Measurements from ENCODE around the gene CADPS.
"Not testable (repeated sequence)": the region's sequence is repeated elsewhere in the genome, so short reads cannot be mapped to it uniquely, and the experiment has no call there.

The CADPS gene

GRCh38 chr3:62592408-62592807, 282.8 kb downstream of the CADPS start:
- Histone ChIP-seq H3K4me3 (ENCODE audit: low read length in 2 of 2) (no peak overlapping the region), H3K27ac (ENCODE audit: low read depth in 2 of 2, low read length in 2 of 2) (no peak overlapping the region)

GRCh38 chr3:62589078-62589477, 286.1 kb downstream of the CADPS start:
- H3K36me3 ChIP-seq (ENCODE audit: control insufficient read depth in 2 of 2, insufficient read depth in 2 of 2, low read length in 2 of 2) = no peaks in the 10 kb centered on the region
- H3K4me1 ChIP-seq (ENCODE audit: control insufficient read depth in 2 of 2, insufficient read depth in 2 of 2, low read length in 2 of 2) = no peaks in the 10 kb centered on the region
- H3K9me3 ChIP-seq (ENCODE audit: control insufficient read depth in 2 of 2, low read length in 2 of 2) = no peaks in the 10 kb centered on the region
- no peak overlapping the region for H3K4me3 ChIP-seq (ENCODE audit: low read length in 2 of 2)
- H3K27ac ChIP-seq (ENCODE audit: low read depth in 2 of 2, low read length in 2 of 2) = no peak overlapping the region
- H3K9ac ChIP-seq (ENCODE audit: low read depth in 1 of 2, low read length in 2 of 2) = no peak overlapping the region
- no peaks in the 10 kb centered on the region for H3K27me3 ChIP-seq (ENCODE audit: control insufficient read depth in 2 of 2, insufficient read depth in 2 of 2, low read length in 2 of 2)

More at GRCh38 chr3:62592408-62592807, 282.8 kb downstream of the CADPS start:
- no peak overlapping the region for H3K9ac ChIP-seq (ENCODE audit: low read depth in 1 of 2, low read length in 2 of 2)
- no peaks in the 10 kb centered on the region for H3K9me3 ChIP-seq (ENCODE audit: control insufficient read depth in 2 of 2, low read length in 2 of 2)
- H3K4me1 ChIP-seq (ENCODE audit: control insufficient read depth in 2 of 2, insufficient read depth in 2 of 2, low read length in 2 of 2) = no peaks in the 10 kb centered on the region
- H3K27me3 ChIP-seq (ENCODE audit: control insufficient read depth in 2 of 2, insufficient read depth in 2 of 2, low read length in 2 of 2) = no peaks in the 10 kb centered on the region
- H3K36me3 ChIP-seq (ENCODE audit: control insufficient read depth in 2 of 2, insufficient read depth in 2 of 2, low read length in 2 of 2) = no peaks in the 10 kb centered on the region

- no peak overlapping the region for H3K9ac ChIP-seq (ENCODE audit: low read depth in 1 of 2, low read length in 2 of 2)
- H3K9me3 ChIP-seq (ENCODE audit: control insufficient read depth in 2 of 2, low read length in 2 of 2) = no peaks in the 10 kb centered on the region
- H3K4me1 ChIP-seq (ENCODE audit: control insufficient read depth in 2 of 2, insufficient read depth in 2 of 2, low read length in 2 of 2) = no peaks in the 10 kb centered on the region
- H3K27me3 ChIP-seq (ENCODE audit: control insufficient read depth in 2 of 2, insufficient read depth in 2 of 2, low read length in 2 of 2) = no peaks in the 10 kb centered on the region
- H3K4me3 ChIP-seq (ENCODE audit: low read length in 2 of 2) = no peak overlapping the region
- H3K27ac ChIP-seq (ENCODE audit: low read depth in 2 of 2, low read length in 2 of 2) = no peak overlapping the region
- no peaks in the 10 kb centered on the region for H3K36me3 ChIP-seq (ENCODE audit: control insufficient read depth in 2 of 2, insufficient read depth in 2 of 2, low read length in 2 of 2)
Measured at GRCh38 chr3:62587579-62588031, 287.6 kb downstream of the CADPS start.

- Histone ChIP-seq H3K4me1 (ENCODE audit: control insufficient read depth in 2 of 2, insufficient read depth in 2 of 2, low read length in 2 of 2) (no peaks in the 10 kb centered on the region), H3K36me3 (ENCODE audit: control insufficient read depth in 2 of 2, insufficient read depth in 2 of 2, low read length in 2 of 2) (no peaks in the 10 kb centered on the region), H3K9me3 (ENCODE audit: control insufficient read depth in 2 of 2, low read length in 2 of 2) (no peaks in the 10 kb centered on the region), H3K27ac (ENCODE audit: low read depth in 2 of 2, low read length in 2 of 2) (no peak overlapping the region), H3K4me3 (ENCODE audit: low read length in 2 of 2) (no peak overlapping the region), H3K27me3 (ENCODE audit: control insufficient read depth in 2 of 2, insufficient read depth in 2 of 2, low read length in 2 of 2) (no peaks in the 10 kb centered on the region), H3K9ac (ENCODE audit: low read depth in 1 of 2, low read length in 2 of 2) (no peak overlapping the region)
Measured at GRCh38 chr3:62587169-62587568, 288.0 kb downstream of the CADPS start.

GRCh38 chr3:62586356-62586755, 288.9 kb downstream of the CADPS start:
- no peaks in the 10 kb centered on the region for H3K27me3 ChIP-seq (ENCODE audit: control insufficient read depth in 2 of 2, insufficient read depth in 2 of 2, low read length in 2 of 2)
- H3K27ac ChIP-seq (ENCODE audit: low read depth in 2 of 2, low read length in 2 of 2) = no peak overlapping the region
- no peaks in the 10 kb centered on the region for H3K36me3 ChIP-seq (ENCODE audit: control insufficient read depth in 2 of 2, insufficient read depth in 2 of 2, low read length in 2 of 2)
- H3K4me3 ChIP-seq (ENCODE audit: low read length in 2 of 2) = no peak overlapping the region
- no peaks in the 10 kb centered on the region for H3K4me1 ChIP-seq (ENCODE audit: control insufficient read depth in 2 of 2, insufficient read depth in 2 of 2, low read length in 2 of 2)
- H3K9me3 ChIP-seq (ENCODE audit: control insufficient read depth in 2 of 2, low read length in 2 of 2) = no peaks in the 10 kb centered on the region
- H3K9ac ChIP-seq (ENCODE audit: low read depth in 1 of 2, low read length in 2 of 2) = no peak overlapping the region

GRCh38 chr3:62585861-62586260, 289.4 kb downstream of the CADPS start:
- Histone ChIP-seq H3K27ac (ENCODE audit: low read depth in 2 of 2, low read length in 2 of 2) (no peak overlapping the region), H3K4me3 (ENCODE audit: low read length in 2 of 2) (no peak overlapping the region), H3K36me3 (ENCODE audit: control insufficient read depth in 2 of 2, insufficient read depth in 2 of 2, low read length in 2 of 2) (no peaks in the 10 kb centered on the region), H3K9ac (ENCODE audit: low read depth in 1 of 2, low read length in 2 of 2) (no peak overlapping the region), H3K9me3 (ENCODE audit: control insufficient read depth in 2 of 2, low read length in 2 of 2) (no peaks in the 10 kb centered on the region), H3K4me1 (ENCODE audit: control insufficient read depth in 2 of 2, insufficient read depth in 2 of 2, low read length in 2 of 2) (no peaks in the 10 kb centered on the region), H3K27me3 (ENCODE audit: control insufficient read depth in 2 of 2, insufficient read depth in 2 of 2, low read length in 2 of 2) (no peaks in the 10 kb centered on the region)

- Histone ChIP-seq H3K27me3 (ENCODE audit: control insufficient read depth in 2 of 2, insufficient read depth in 2 of 2, low read length in 2 of 2) (no peaks in the 10 kb centered on the region), H3K9me3 (ENCODE audit: control insufficient read depth in 2 of 2, low read length in 2 of 2) (no peaks in the 10 kb centered on the region)
Measured at GRCh38 chr3:62584636-62585035, 290.6 kb downstream of the CADPS start.

GRCh38 chr3:62582495-62583172, 292.6 kb downstream of the CADPS start:
- Histone ChIP-seq H3K4me3 (ENCODE audit: low read length in 2 of 2) (no peak overlapping the region), H3K27me3 (ENCODE audit: control insufficient read depth in 2 of 2, insufficient read depth in 2 of 2, low read length in 2 of 2) (no peaks in the 10 kb centered on the region), H3K4me1 (ENCODE audit: control insufficient read depth in 2 of 2, insufficient read depth in 2 of 2, low read length in 2 of 2) (no peaks in the 10 kb centered on the region), H3K9me3 (ENCODE audit: control insufficient read depth in 2 of 2, low read length in 2 of 2) (peaks cover 0 to 2% of the 10 kb centered on the region in 2 donors), H3K36me3 (ENCODE audit: control insufficient read depth in 2 of 2, insufficient read depth in 2 of 2, low read length in 2 of 2) (no peaks in the 10 kb centered on the region), H3K9ac (ENCODE audit: low read depth in 1 of 2, low read length in 2 of 2) (no peak overlapping the region), H3K27ac (ENCODE audit: low read depth in 2 of 2, low read length in 2 of 2) (no peak overlapping the region)

More at GRCh38 chr3:62584636-62585035, 290.6 kb downstream of the CADPS start:
- H3K27ac ChIP-seq (ENCODE audit: low read depth in 2 of 2, low read length in 2 of 2) = no peak overlapping the region
- H3K4me1 ChIP-seq (ENCODE audit: control insufficient read depth in 2 of 2, insufficient read depth in 2 of 2, low read length in 2 of 2) = no peaks in the 10 kb centered on the region
- H3K9ac ChIP-seq (ENCODE audit: low read depth in 1 of 2, low read length in 2 of 2) = no peak overlapping the region
- H3K36me3 ChIP-seq (ENCODE audit: control insufficient read depth in 2 of 2, insufficient read depth in 2 of 2, low read length in 2 of 2) = no peaks in the 10 kb centered on the region
- no peak overlapping the region for H3K4me3 ChIP-seq (ENCODE audit: low read length in 2 of 2)

GRCh38 chr3:62580485-62580884, 294.7 kb downstream of the CADPS start:
- not testable (repeated sequence) for H3K27ac ChIP-seq (ENCODE audit: low read depth in 2 of 2, low read length in 2 of 2); H3K27me3 ChIP-seq (ENCODE audit: control insufficient read depth in 2 of 2, insufficient read depth in 2 of 2, low read length in 2 of 2); H3K9ac ChIP-seq (ENCODE audit: low read depth in 1 of 2, low read length in 2 of 2); H3K4me1 ChIP-seq (ENCODE audit: control insufficient read depth in 2 of 2, insufficient read depth in 2 of 2, low read length in 2 of 2); H3K36me3 ChIP-seq (ENCODE audit: control insufficient read depth in 2 of 2, insufficient read depth in 2 of 2, low read length in 2 of 2); H3K4me3 ChIP-seq (ENCODE audit: low read length in 2 of 2); H3K9me3 ChIP-seq (ENCODE audit: control insufficient read depth in 2 of 2, low read length in 2 of 2)

GRCh38 chr3:62577153-62577552, 298.1 kb downstream of the CADPS start:
- Histone ChIP-seq H3K4me1 (ENCODE audit: control insufficient read depth in 2 of 2, insufficient read depth in 2 of 2, low read length in 2 of 2) (no peaks in the 10 kb centered on the region), H3K36me3 (ENCODE audit: control insufficient read depth in 2 of 2, insufficient read depth in 2 of 2, low read length in 2 of 2) (no peaks in the 10 kb centered on the region), H3K27ac (ENCODE audit: low read depth in 2 of 2, low read length in 2 of 2) (no peak overlapping the region), H3K27me3 (ENCODE audit: control insufficient read depth in 2 of 2, insufficient read depth in 2 of 2, low read length in 2 of 2) (no peaks in the 10 kb centered on the region), H3K9ac (ENCODE audit: low read depth in 1 of 2, low read length in 2 of 2) (no peak overlapping the region), H3K4me3 (ENCODE audit: low read length in 2 of 2) (no peak overlapping the region), H3K9me3 (ENCODE audit: control insufficient read depth in 2 of 2, low read length in 2 of 2) (peaks cover 0 to 2% of the 10 kb centered on the region in 2 donors)
